Measurements from ENCODE around the gene GALNT7.
A peak's percentile ranks its signal among the peaks of the same experiment; 100 is the strongest.

GALNT7 gene

DNA sequence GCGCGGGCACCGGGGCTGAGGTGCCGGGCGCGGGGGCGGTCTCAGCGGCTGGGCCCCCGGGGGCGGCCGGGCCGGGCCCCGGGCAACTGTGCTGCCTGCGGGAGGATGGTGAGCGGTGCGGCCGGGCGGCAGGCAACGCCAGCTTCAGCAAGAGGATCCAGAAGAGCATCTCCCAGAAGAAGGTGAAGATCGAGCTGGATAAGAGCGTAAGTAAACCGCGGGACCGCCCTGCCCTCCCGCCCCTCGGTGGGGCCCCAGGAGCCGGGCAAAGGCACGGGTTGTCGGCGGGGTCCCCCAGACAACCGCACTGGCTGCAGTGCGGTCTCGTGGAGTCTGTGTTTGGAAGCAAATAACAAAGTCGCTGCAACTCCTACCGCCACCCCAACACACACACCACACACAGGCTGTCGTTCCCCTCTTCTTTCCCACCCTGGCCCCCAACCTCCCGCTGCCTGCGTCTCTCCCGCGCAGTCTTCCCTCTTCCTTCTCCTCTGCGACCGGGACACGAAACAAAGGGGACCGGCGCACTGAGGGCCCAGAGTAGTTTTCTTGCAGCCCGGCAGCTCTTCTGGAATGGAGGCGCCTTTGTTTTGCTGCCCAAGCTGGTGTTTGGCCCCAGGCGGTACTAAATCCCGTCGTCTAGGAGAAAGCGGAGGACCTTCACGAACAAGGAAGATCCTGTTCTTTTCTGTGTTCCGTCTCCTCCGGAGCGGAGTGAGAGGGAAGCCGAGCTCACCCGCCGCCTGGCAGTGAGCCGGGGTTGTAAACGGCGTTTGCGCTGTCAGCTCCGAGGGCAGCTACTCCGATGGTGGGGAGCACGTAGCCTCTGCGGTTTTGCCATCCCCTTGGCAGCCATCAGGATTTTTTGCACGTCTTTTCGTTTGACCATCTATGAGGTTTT is 202.9 kb downstream of the GALNT7 start:
- POLR2A ChIA-PET: interaction anchor here (0.6 to 5.6 kb wide), 10 partner anchors 26 to 110 kb away, joined by 3 to 246 read pairs (median 4); partner anchors contain the start of gene HMGB2
- no peaks in the 10 kb centered on the region for H3K4me1 ChIP-seq (ENCODE audit: control insufficient read depth, insufficient read depth, low read length)
- H3K27ac ChIP-seq (ENCODE audit: extremely low read depth, low read depth, low read length): peak overlapping the region; percentile 80
- peak overlapping the region; percentile 85 for H3K4me3 ChIP-seq (ENCODE audit: low read depth, low read length)
- peaks cover 8 to 16% of the 10 kb centered on the region in 2 experiments; a peak in 2 of 3 replicates for H3K36me3 ChIP-seq (ENCODE audit: control insufficient read depth in 2 of 2, insufficient read depth in 1 of 2, low read length in 2 of 2)
- CTCF ChIA-PET: interaction anchor here (0.6 to 0.7 kb wide), 2 partner anchors 13 to 104 kb away, joined by 3 read pairs; no protein-coding TSS in a partner anchor
- H3K9me3 ChIP-seq (ENCODE audit: control insufficient read depth, insufficient read depth, low read depth, low read length): no peaks in the 10 kb centered on the region
- TF ChIP-seq PRDM1 (tag by site-specific recombination; IDR thresholded peaks at IDR 0.05) (peak; percentile 50; the same call in 1 of the 2 replicates), ZNF514 (tag by site-specific recombination; IDR thresholded peaks at IDR 0.05) (no peak), GFI1B (tag by site-specific recombination; IDR thresholded peaks at IDR 0.05) (no peak), ZNF157 (tag by site-specific recombination; IDR thresholded peaks at IDR 0.05) (no peak), ZFP37 (tag by site-specific recombination; IDR thresholded peaks at IDR 0.05) (0 out of 2 replicates have a peak, but pooled peaks have one; percentile 66), HOXA7 (CRISPR knock-in tag; IDR thresholded peaks at IDR 0.05; ENCODE audit: borderline replicate concordance) (no peak), OSR2 (tag by site-specific recombination; IDR thresholded peaks at IDR 0.05) (no peak), ZBTB48 (tag by site-specific recombination; IDR thresholded peaks at IDR 0.05) (no peak), ZBTB17 (tag by site-specific recombination; IDR thresholded peaks at IDR 0.05) (peak; percentile 75), GLIS2 (tag by site-specific recombination; IDR thresholded peaks at IDR 0.05) (peak; percentile 65), ZNF426 (tag by site-specific recombination; IDR thresholded peaks at IDR 0.05) (no peak), ZNF510 (tag by site-specific recombination; IDR thresholded peaks at IDR 0.05; ENCODE audit: insufficient replicate concordance) (no peak), ZNF211 (tag by site-specific recombination; IDR thresholded peaks at IDR 0.05; ENCODE audit: low read depth) (no peak), ZNF529 (tag by site-specific recombination; IDR thresholded peaks at IDR 0.05; ENCODE audit: insufficient replicate concordance) (no peak), MZF1 (tag by site-specific recombination; IDR thresholded peaks at IDR 0.05; ENCODE audit: borderline replicate concordance) (peak; percentile 84; the same call in 1 of the 2 replicates), KLF7 (tag by site-specific recombination; IDR thresholded peaks at IDR 0.05; ENCODE audit: borderline replicate concordance) (no peak), ZNF140 (tag by site-specific recombination; IDR thresholded peaks at IDR 0.05) (no peak), SETDB1 (IDR thresholded peaks at IDR 0.05; ENCODE audit: insufficient read length, low read length) (no peak), YY2 (tag by site-specific recombination; IDR thresholded peaks at IDR 0.05) (no peak)
- TF ChIP-seq, protein P1, sequence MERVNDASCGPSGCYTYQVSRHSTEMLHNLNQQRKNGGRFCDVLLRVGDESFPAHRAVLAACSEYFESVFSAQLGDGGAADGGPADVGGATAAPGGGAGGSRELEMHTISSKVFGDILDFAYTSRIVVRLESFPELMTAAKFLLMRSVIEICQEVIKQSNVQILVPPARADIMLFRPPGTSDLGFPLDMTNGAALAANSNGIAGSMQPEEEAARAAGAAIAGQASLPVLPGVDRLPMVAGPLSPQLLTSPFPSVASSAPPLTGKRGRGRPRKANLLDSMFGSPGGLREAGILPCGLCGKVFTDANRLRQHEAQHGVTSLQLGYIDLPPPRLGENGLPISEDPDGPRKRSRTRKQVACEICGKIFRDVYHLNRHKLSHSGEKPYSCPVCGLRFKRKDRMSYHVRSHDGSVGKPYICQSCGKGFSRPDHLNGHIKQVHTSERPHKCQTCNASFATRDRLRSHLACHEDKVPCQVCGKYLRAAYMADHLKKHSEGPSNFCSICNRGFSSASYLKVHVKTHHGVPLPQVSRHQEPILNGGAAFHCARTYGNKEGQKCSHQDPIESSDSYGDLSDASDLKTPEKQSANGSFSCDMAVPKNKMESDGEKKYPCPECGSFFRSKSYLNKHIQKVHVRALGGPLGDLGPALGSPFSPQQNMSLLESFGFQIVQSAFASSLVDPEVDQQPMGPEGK (tag by site-specific recombination; IDR thresholded peaks at IDR 0.05): peak; percentile 20; the same call in 1 of the 2 replicates
- TF ChIP-seq, protein P2, sequence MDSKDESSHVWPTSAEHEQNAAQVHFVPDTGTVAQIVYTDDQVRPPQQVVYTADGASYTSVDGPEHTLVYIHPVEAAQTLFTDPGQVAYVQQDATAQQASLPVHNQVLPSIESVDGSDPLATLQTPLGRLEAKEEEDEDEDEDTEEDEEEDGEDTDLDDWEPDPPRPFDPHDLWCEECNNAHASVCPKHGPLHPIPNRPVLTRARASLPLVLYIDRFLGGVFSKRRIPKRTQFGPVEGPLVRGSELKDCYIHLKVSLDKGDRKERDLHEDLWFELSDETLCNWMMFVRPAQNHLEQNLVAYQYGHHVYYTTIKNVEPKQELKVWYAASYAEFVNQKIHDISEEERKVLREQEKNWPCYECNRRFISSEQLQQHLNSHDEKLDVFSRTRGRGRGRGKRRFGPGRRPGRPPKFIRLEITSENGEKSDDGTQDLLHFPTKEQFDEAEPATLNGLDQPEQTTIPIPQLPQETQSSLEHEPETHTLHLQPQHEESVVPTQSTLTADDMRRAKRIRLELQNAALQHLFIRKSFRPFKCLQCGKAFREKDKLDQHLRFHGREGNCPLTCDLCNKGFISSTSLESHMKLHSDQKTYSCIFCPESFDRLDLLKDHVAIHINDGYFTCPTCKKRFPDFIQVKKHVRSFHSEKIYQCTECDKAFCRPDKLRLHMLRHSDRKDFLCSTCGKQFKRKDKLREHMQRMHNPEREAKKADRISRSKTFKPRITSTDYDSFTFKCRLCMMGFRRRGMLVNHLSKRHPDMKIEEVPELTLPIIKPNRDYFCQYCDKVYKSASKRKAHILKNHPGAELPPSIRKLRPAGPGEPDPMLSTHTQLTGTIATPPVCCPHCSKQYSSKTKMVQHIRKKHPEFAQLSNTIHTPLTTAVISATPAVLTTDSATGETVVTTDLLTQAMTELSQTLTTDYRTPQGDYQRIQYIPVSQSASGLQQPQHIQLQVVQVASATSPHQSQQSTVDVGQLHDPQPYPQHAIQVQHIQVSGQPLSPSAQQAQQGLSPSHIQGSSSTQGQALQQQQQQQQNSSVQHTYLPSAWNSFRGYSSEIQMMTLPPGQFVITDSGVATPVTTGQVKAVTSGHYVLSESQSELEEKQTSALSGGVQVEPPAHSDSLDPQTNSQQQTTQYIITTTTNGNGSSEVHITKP (tag by site-specific recombination; IDR thresholded peaks at IDR 0.05): peak; percentile 38; the same call in 1 of the 2 replicates
- TF ChIP-seq, protein P3, sequence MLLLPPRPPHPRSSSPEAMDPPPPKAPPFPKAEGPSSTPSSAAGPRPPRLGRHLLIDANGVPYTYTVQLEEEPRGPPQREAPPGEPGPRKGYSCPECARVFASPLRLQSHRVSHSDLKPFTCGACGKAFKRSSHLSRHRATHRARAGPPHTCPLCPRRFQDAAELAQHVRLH (tag by site-specific recombination; IDR thresholded peaks at IDR 0.05): no peak
- TF ChIP-seq, protein P4, sequence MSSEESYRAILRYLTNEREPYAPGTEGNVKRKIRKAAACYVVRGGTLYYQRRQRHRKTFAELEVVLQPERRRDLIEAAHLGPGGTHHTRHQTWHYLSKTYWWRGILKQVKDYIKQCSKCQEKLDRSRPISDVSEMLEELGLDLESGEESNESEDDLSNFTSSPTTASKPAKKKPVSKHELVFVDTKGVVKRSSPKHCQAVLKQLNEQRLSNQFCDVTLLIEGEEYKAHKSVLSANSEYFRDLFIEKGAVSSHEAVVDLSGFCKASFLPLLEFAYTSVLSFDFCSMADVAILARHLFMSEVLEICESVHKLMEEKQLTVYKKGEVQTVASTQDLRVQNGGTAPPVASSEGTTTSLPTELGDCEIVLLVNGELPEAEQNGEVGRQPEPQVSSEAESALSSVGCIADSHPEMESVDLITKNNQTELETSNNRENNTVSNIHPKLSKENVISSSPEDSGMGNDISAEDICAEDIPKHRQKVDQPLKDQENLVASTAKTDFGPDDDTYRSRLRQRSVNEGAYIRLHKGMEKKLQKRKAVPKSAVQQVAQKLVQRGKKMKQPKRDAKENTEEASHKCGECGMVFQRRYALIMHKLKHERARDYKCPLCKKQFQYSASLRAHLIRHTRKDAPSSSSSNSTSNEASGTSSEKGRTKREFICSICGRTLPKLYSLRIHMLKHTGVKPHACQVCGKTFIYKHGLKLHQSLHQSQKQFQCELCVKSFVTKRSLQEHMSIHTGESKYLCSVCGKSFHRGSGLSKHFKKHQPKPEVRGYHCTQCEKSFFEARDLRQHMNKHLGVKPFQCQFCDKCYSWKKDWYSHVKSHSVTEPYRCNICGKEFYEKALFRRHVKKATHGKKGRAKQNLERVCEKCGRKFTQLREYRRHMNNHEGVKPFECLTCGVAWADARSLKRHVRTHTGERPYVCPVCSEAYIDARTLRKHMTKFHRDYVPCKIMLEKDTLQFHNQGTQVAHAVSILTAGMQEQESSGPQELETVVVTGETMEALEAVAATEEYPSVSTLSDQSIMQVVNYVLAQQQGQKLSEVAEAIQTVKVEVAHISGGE (tag by site-specific recombination; conservative IDR thresholded peaks at IDR 0.05; ENCODE audit: low read depth): peak; percentile 64
